CD1c-positive myeloid dendritic cell (primary cell): ENCODE data around the gene FAAP100.

ENCODE experiments used
- DNase-seq: peaks from one replicate; pipeline ENCODE4 v3.0.0-alpha.2; 2016; ENCODE audit errors: extremely low spot score

The FAAP100 gene

GRCh38 chr17:81556175-81556691 lies 4.1 kb upstream of the FAAP100 start:
- no peak for DNase-seq

GRCh38 chr17:81553616-81554181 lies 1.5 kb upstream of the FAAP100 start:
- peak; percentile 69 for DNase-seq

GRCh38 chr17:81553018-81553615 lies 964 bp upstream of the FAAP100 start:
- peak; percentile 83 for DNase-seq

GRCh38 chr17:81551458-81552243 lies 502 bp downstream of the FAAP100 start:
- peak; percentile 10 for DNase-seq

GRCh38 chr17:81550830-81551457 lies 1.2 kb downstream of the FAAP100 start:
- no peak for DNase-seq

GRCh38 chr17:81550285-81550684 lies 1.9 kb downstream of the FAAP100 start:
- no peak for DNase-seq

GRCh38 chr17:81549826-81550225 lies 2.3 kb downstream of the FAAP100 start:
- DNase-seq, result no peak

- no peak for DNase-seq
Measured at GRCh38 chr17:81549031-81549557, 3.1 kb downstream of the FAAP100 start.

- no peak for DNase-seq
Measured at GRCh38 chr17:81547614-81547982, 4.6 kb downstream of the FAAP100 start.

- no peak for DNase-seq
Measured at GRCh38 chr17:81546906-81547613, 5.1 kb downstream of the FAAP100 start.

GRCh38 chr17:81545160-81545949 lies 6.8 kb downstream of the FAAP100 start:
- no peak for DNase-seq

GRCh38 chr17:81544281-81544974 lies 7.7 kb downstream of the FAAP100 start:
- DNase-seq, result no peak

- no peak for DNase-seq
Measured at GRCh38 chr17:81543756-81544155, 8.4 kb downstream of the FAAP100 start.

GRCh38 chr17:81543339-81543675 lies 8.8 kb downstream of the FAAP100 start:
- no peak for DNase-seq

- DNase-seq, result no peak
Measured at GRCh38 chr17:81542431-81543338, 9.5 kb downstream of the FAAP100 start.

- DNase-seq, result no peak
Measured at GRCh38 chr17:81541123-81541522, 11.0 kb downstream of the FAAP100 start.

GRCh38 chr17:81540676-81541027 lies 11.5 kb downstream of the FAAP100 start:
- DNase-seq, result no peak

- DNase-seq, result no peak
Measured at GRCh38 chr17:81539961-81540675, 12.0 kb downstream of the FAAP100 start.

GRCh38 chr17:81539571-81539900 lies 12.6 kb downstream of the FAAP100 start:
- DNase-seq, result no peak
